ENCODE results near the gene ROCK2.

The ROCK2 gene

DNA sequence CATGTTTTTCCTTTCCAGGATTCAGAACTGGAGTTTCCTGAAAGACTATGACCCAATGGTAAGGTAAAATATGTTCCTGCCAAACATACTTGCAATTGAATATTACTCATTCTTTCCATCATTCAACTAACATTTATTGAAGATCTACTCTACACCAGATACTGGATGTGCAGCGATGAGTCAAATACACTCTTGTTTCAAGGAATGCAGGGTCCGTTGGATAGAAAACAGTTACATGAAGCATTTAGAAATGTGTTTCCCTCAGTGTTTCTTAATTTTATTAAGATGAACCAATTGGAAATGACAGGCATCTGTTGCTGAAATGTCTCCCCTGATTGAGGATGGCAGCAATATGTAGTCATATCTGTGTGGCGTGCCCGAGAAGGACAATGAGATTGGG, 203.9 kb downstream of the ROCK2 start (continued):
- no peak for TF ChIP-seq ZEB2 (tag by site-specific recombination; IDR thresholded peaks at IDR 0.05)
- TF ChIP-seq GLIS1 (tag by site-specific recombination; IDR thresholded peaks at IDR 0.05) = no peak
- TF ChIP-seq, protein P1, sequence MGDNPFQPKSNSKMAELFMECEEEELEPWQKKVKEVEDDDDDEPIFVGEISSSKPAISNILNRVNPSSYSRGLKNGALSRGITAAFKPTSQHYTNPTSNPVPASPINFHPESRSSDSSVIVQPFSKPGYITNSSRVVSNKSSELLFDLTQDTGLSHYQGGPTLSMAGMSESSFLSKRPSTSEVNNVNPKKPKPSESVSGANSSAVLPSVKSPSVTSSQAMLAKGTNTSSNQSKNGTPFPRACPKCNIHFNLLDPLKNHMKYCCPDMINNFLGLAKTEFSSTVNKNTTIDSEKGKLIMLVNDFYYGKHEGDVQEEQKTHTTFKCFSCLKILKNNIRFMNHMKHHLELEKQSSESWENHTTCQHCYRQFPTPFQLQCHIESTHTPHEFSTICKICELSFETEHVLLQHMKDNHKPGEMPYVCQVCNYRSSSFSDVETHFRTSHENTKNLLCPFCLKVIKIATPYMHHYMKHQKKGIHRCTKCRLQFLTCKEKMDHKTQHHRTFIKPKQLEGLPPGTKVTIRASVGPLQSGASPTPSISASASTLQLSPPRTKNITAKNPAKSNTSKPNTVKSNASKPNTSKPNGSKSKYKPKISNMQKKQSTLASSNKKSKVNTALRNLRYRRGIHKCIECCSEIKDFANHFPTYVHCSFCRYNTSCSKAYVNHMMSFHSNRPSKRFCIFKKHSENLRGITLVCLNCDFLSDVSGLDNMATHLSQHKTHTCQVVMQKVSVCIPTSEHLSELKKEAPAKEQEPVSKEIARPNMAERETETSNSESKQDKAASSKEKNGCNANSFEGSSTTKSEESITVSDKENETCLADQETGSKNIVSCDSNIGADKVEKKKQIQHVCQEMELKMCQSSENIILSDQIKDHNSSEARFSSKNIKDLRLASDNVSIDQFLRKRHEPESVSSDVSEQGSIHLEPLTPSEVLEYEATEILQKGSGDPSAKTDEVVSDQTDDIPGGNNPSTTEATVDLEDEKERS (tag by site-specific recombination; IDR thresholded peaks at IDR 0.05) = no peak
- TF ChIP-seq, protein P2, sequence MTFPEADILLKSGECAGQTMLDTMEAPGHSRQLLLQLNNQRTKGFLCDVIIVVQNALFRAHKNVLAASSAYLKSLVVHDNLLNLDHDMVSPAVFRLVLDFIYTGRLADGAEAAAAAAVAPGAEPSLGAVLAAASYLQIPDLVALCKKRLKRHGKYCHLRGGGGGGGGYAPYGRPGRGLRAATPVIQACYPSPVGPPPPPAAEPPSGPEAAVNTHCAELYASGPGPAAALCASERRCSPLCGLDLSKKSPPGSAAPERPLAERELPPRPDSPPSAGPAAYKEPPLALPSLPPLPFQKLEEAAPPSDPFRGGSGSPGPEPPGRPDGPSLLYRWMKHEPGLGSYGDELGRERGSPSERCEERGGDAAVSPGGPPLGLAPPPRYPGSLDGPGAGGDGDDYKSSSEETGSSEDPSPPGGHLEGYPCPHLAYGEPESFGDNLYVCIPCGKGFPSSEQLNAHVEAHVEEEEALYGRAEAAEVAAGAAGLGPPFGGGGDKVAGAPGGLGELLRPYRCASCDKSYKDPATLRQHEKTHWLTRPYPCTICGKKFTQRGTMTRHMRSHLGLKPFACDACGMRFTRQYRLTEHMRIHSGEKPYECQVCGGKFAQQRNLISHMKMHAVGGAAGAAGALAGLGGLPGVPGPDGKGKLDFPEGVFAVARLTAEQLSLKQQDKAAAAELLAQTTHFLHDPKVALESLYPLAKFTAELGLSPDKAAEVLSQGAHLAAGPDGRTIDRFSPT (tag by site-specific recombination; IDR thresholded peaks at IDR 0.05) = no peak
- no peak for TF ChIP-seq ZNF211 (tag by site-specific recombination; IDR thresholded peaks at IDR 0.05; ENCODE audit: low read depth)

DNA sequence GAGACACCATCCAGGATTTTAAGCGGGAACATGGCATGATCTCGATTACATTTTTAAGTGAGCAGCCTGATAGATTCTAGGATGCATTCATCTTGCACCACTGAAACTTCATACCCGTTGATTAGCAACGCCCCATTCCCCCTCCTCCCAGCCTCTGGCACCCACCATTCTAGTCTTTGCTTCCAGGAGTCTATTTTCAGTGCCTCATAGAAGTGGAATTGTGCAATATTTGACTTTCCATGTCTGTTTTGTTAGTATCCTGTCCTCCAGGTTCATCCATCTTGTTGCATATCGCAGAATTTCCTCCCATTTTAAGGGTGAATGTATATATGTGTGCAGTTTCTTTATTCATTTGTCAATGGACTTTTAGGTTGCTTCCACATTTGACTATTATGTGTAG, 210.1 kb downstream of the ROCK2 start:
- ChIA-PET CTCF (interaction anchor here (1.0 to 5.7 kb wide), 4 partner anchors 10 to 449 kb away, joined by 3 to 98 read pairs (median 74); no protein-coding TSS in a partner anchor), POLR2A (interaction anchor here (0.5 kb wide), 1 partner anchor 478 kb away, joined by 3 read pairs; no protein-coding TSS in a partner anchor)
- H3K9me3 ChIP-seq (ENCODE audit: control insufficient read depth, insufficient read depth, low read depth, low read length) = no peaks in the 10 kb centered on the region
- H3K27ac ChIP-seq (ENCODE audit: extremely low read depth, low read depth, low read length) = no peak overlapping the region
- H3K4me1 ChIP-seq (ENCODE audit: control insufficient read depth, insufficient read depth, low read length) = 0 out of 2 replicates have a peak, but pooled peaks cover 3% of the 10 kb centered on the region
- no peak overlapping the region for H3K4me3 ChIP-seq (ENCODE audit: low read depth, low read length)
- H3K36me3 ChIP-seq (ENCODE audit: control insufficient read depth in 2 of 2, insufficient read depth in 1 of 2, low read length in 2 of 2) = no peaks in the 10 kb centered on the region
- TF ChIP-seq ZNF248 (tag by site-specific recombination; IDR thresholded peaks at IDR 0.05) (no peak), MEIS1 (CRISPR knock-in tag; IDR thresholded peaks at IDR 0.05; ENCODE audit: borderline replicate concordance) (no peak), ZNF623 (tag by site-specific recombination; IDR thresholded peaks at IDR 0.05) (no peak), ZNF157 (tag by site-specific recombination; IDR thresholded peaks at IDR 0.05) (no peak), SALL2 (tag by site-specific recombination; IDR thresholded peaks at IDR 0.05; ENCODE audit: borderline replicate concordance) (no peak), ZNF24 (tag by site-specific recombination; IDR thresholded peaks at IDR 0.05) (no peak), ZNF585B (tag by site-specific recombination; IDR thresholded peaks at IDR 0.05) (no peak), ZNF174 (tag by site-specific recombination; IDR thresholded peaks at IDR 0.05) (no peak), SP2 (tag by site-specific recombination; IDR thresholded peaks at IDR 0.05) (no peak), ZSCAN23 (tag by site-specific recombination; IDR thresholded peaks at IDR 0.05) (no peak), ZNF366 (tag by site-specific recombination; conservative IDR thresholded peaks at IDR 0.05) (no peak), ZNF211 (tag by site-specific recombination; IDR thresholded peaks at IDR 0.05; ENCODE audit: low read depth) (no peak), OVOL3 (tag by site-specific recombination; IDR thresholded peaks at IDR 0.05) (no peak), ZNF169 (tag by site-specific recombination; IDR thresholded peaks at IDR 0.05) (no peak)
- TF ChIP-seq, protein P3, sequence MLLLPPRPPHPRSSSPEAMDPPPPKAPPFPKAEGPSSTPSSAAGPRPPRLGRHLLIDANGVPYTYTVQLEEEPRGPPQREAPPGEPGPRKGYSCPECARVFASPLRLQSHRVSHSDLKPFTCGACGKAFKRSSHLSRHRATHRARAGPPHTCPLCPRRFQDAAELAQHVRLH (tag by site-specific recombination; IDR thresholded peaks at IDR 0.05) = no peak
- TF ChIP-seq, protein P4, sequence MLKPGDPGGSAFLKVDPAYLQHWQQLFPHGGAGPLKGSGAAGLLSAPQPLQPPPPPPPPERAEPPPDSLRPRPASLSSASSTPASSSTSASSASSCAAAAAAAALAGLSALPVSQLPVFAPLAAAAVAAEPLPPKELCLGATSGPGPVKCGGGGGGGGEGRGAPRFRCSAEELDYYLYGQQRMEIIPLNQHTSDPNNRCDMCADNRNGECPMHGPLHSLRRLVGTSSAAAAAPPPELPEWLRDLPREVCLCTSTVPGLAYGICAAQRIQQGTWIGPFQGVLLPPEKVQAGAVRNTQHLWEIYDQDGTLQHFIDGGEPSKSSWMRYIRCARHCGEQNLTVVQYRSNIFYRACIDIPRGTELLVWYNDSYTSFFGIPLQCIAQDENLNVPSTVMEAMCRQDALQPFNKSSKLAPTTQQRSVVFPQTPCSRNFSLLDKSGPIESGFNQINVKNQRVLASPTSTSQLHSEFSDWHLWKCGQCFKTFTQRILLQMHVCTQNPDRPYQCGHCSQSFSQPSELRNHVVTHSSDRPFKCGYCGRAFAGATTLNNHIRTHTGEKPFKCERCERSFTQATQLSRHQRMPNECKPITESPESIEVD (tag by site-specific recombination; IDR thresholded peaks at IDR 0.05) = no peak
- TF ChIP-seq, protein P5, sequence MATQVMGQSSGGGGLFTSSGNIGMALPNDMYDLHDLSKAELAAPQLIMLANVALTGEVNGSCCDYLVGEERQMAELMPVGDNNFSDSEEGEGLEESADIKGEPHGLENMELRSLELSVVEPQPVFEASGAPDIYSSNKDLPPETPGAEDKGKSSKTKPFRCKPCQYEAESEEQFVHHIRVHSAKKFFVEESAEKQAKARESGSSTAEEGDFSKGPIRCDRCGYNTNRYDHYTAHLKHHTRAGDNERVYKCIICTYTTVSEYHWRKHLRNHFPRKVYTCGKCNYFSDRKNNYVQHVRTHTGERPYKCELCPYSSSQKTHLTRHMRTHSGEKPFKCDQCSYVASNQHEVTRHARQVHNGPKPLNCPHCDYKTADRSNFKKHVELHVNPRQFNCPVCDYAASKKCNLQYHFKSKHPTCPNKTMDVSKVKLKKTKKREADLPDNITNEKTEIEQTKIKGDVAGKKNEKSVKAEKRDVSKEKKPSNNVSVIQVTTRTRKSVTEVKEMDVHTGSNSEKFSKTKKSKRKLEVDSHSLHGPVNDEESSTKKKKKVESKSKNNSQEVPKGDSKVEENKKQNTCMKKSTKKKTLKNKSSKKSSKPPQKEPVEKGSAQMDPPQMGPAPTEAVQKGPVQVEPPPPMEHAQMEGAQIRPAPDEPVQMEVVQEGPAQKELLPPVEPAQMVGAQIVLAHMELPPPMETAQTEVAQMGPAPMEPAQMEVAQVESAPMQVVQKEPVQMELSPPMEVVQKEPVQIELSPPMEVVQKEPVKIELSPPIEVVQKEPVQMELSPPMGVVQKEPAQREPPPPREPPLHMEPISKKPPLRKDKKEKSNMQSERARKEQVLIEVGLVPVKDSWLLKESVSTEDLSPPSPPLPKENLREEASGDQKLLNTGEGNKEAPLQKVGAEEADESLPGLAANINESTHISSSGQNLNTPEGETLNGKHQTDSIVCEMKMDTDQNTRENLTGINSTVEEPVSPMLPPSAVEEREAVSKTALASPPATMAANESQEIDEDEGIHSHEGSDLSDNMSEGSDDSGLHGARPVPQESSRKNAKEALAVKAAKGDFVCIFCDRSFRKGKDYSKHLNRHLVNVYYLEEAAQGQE (tag by site-specific recombination; IDR thresholded peaks at IDR 0.05) = no peak

Measured in HEK293 (cell line).